RWPE1 (cell line): ENCODE data around the gene TSC2.
"Not testable (repeated sequence)": the region's sequence is repeated elsewhere in the genome, so short reads cannot be mapped to it uniquely, and the experiment has no call there.

Experiments used
- CTCF ChIA-PET: fragments of 350-600 bp; sonication (Branson Sonifier 250); formaldehyde crosslinking; extraction: SDS; loops from one replicate; lab custom pipeline; 2021; lab: Yijun Ruan, JAX
- POLR2A ChIA-PET: fragments of 400-600 bp; formaldehyde crosslinking; extraction: SDS; loops from one replicate; lab custom pipeline; 2020; ENCODE audit warnings: antibody characterized with exemption; ENCODE audit not compliant: low non-redundant PET; lab: Yijun Ruan, JAX
- DNase-seq: peaks from one replicate; pipeline ENCODE4 v3.0.0; 2012; ENCODE audit warnings: low spot score
- H3K27ac ChIP-seq: fragments of 450-650 bp; 2 replicates; pipeline ENCODE4 v1.5.1; 2017
- CTCF ChIP-seq: fragments of 450-650 bp; conservative IDR thresholded peaks from 2 replicates; pipeline ENCODE4 v1.5.1; 2017; ENCODE audit warnings: low read depth, mild to moderate bottlenecking

TSC2 gene

GRCh38 chr16:2028620-2029220, 19.1 kb upstream of the TSC2 start:
- TF ChIP-seq CTCF, result no peak
- ChIA-PET CTCF (interaction anchor here (1.1 kb wide), 1 partner anchor 112 kb away, joined by 6 read pairs; no protein-coding TSS in a partner anchor), POLR2A (no interaction called here)
- DNase-seq, result no peak
- peak overlapping the region; percentile 85 for H3K27ac ChIP-seq

DNA sequence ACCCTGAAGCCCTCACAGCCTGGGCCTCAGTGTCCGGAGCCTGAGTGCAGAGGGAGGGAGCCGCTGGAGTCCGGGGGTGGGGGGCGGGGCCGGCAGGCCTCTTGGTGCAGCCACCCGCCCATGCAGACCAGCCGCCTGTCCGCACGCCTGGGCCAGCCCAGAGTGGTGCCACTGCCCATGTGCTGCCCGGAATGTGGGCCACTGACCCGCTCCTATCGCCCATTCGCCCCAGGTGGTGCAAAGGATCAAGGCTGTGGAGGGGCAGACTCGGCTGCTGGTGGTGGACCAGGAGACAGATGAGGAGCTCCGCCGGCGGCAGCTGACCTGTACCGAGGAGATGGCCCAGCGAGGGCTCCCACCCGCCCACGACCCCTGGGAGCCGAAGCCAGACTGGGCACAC, 18.4 kb upstream of the TSC2 start:
- no peak for TF ChIP-seq CTCF
- DNase-seq, result no peak
- CTCF ChIA-PET, result no interaction called here
- POLR2A ChIA-PET, result no interaction called here
- H3K27ac ChIP-seq, result peak overlapping the region; percentile 78

GRCh38 chr16:2030036-2030435, 17.7 kb upstream of the TSC2 start:
- no peak for TF ChIP-seq CTCF
- POLR2A ChIA-PET, result no interaction called here
- peak overlapping the region; percentile 78 for H3K27ac ChIP-seq
- no peak for DNase-seq
- CTCF ChIA-PET, result interaction anchor here (0.6 kb wide), 1 partner anchor 116 kb away, joined by 3 read pairs; no protein-coding TSS in a partner anchor

DNA sequence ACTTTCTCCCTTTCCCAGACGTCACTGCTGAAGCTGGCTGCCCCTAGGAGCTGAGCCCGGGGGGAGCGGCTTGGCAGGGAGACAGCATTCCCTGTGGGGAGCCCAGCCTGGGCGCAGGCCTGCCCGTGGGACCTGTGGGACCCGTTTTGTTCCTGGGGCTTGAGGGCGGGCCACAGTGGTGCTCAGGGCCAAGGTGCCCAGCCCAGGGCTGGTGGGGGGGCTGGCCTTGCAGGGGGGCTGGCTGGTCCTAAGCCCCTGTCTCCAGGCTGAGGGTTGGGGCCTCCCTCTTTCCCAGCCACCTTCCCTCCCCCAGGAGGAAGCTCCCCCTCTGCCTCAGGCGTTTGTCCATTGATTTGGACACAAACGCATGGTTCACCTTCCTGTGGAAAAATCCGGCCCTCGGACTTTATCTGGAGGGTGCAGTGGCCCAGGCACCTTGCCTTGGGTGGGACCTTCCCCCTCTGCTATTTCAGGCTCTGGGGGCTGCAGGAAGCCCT, 16.7 kb upstream of the TSC2 start:
- no peak for DNase-seq
- CTCF ChIA-PET, result no interaction called here
- peak overlapping the region; percentile 78 for H3K27ac ChIP-seq
- TF ChIP-seq CTCF, result no peak
- POLR2A ChIA-PET, result no interaction called here

- DNase-seq, result no peak
- peak overlapping the region; percentile 78 for H3K27ac ChIP-seq
- ChIA-PET CTCF (interaction anchor here (0.5 to 1.1 kb wide), 3 partner anchors 8 to 16 kb away, joined by 3 read pairs; no protein-coding TSS in a partner anchor), POLR2A (no interaction called here)
- no peak for TF ChIP-seq CTCF
These were observed 15.3 kb upstream of the TSC2 start for GRCh38 chr16:2032285-2033056.

- peak overlapping the region; percentile 78 for H3K27ac ChIP-seq
- no peak for DNase-seq
- CTCF ChIA-PET, result interaction anchor here (0.6 to 1.1 kb wide), 3 partner anchors 11 to 107 kb away, joined by 3 read pairs; no protein-coding TSS in a partner anchor
- POLR2A ChIA-PET, result interaction anchor here (0.6 kb wide), 1 partner anchor 23 kb away, joined by 3 read pairs; no protein-coding TSS in a partner anchor
- no peak for TF ChIP-seq CTCF
These were observed 14.5 kb upstream of the TSC2 start for GRCh38 chr16:2033057-2033908.

DNA sequence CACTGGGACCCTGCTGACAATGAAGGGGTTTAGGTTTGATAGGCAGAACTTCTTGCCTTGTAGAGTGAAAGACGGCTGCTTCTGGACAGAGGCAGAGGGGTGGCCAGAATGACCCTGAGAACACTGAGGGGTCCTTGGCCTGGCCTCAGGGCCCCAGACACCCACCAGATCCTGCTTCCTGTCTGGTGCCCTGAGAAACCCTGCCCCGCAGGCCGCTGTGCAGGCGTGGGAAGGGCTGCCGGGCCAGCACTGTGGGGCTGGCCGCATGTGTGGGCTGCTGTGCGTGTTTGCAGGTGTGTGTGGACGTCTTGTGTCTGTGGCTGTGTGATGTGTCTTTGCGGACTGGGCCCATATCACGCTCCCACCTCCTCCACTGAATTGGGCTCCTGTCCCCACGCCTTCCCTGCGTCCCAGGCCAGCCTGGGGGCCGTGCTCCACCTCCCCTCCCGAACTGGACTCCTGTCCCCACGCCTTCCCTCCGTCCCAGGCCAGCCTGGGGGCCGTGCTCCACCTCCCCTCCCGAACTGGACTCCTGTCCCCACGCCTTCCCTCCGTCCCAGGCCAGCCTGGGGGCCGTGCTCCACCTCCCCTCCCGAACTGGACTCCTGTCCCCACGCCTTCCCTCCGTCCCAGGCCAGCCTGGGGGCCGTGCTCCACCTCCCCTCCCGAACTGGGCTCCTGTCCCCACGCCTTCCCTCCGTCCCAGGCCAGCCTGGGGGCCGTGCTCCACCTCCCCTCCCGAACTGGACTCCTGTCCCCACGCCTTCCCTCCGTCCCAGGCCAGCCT, 13.7 kb upstream of the TSC2 start:
- not testable (repeated sequence) for DNase-seq
- CTCF ChIA-PET, result interaction anchor here (1.1 kb wide), 1 partner anchor 106 kb away, joined by 3 read pairs; no protein-coding TSS in a partner anchor
- peak overlapping the region; percentile 78 for H3K27ac ChIP-seq
- POLR2A ChIA-PET, result interaction anchor here (0.6 kb wide), 1 partner anchor 22 kb away, joined by 3 read pairs; no protein-coding TSS in a partner anchor
